GM21529 (cell line): ENCODE measurements around the gene A2M.

Experiments
- ATAC-seq: cut with Tn5 transposase; IDR thresholded peaks from one replicate; pipeline ENCODE4 v1.9.1; 2021; ENCODE audit not compliant: unreplicated experiment

A2M gene

DNA sequence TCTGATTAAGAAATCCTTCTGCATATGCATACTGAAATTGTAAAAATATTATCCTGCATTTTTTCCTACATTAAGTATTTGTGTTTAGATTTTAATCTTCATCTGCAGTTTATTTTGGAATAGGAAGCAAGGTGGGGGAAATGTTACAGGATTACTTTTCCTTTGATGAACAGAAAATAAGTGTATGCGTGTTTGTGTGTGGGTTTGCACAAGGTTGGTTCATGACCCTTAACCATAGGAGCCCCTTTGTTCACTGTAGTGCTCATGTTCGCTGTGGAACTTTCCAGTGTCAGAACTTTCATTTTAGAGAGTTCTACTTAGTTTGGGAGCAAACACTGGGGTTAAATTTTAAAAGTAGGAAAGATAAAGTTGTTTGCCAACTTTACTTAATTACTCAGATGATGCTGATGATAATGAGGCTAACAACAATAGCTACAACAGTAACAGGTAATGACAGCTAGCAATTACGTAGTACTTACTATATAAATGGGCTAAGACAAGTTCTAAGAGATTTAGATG, 6.4 kb upstream of the A2M start:
- no peak for ATAC-seq

GRCh38 chr12:9120487-9121184, 4.9 kb upstream of the A2M start:
- ATAC-seq: no peak

GRCh38 chr12:9118158-9118557, 2.4 kb upstream of the A2M start:
- peak; percentile 77 for ATAC-seq

DNA sequence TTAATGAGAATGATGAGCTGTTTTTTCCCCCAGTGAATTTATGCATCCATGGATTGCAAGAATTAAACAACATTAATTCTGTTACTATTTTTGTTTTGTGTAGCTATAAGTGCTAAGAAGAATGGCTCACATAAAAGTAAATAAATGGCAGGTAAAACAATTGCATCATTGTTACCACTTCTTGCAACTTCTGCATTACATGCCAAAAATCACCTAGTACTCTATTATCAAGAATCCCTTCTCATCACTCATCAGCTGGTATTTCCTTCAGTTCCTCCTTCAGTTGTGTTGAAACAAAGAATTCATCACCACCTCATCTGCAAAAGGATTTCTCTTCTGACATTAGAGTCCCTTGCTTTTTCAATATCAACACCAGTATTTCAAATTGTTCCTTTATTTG, 773 bp downstream of the A2M start:
- no peak for ATAC-seq

DNA sequence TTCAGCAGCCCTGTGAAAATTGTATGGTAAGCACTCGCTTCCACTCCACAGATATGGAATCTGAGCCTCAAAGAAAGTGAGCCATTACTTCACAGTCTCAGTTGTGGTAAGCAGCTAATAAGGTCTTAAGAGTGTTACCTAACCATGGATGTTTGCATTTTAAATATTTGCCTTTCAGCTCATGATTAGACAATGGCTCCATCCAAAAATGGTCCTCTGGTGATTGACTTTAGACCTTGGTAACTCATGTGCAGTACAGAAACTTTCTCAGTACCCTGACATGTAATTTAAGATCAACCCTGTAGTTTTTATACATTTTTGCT, 1.8 kb downstream of the A2M start:
- no peak for ATAC-seq

DNA sequence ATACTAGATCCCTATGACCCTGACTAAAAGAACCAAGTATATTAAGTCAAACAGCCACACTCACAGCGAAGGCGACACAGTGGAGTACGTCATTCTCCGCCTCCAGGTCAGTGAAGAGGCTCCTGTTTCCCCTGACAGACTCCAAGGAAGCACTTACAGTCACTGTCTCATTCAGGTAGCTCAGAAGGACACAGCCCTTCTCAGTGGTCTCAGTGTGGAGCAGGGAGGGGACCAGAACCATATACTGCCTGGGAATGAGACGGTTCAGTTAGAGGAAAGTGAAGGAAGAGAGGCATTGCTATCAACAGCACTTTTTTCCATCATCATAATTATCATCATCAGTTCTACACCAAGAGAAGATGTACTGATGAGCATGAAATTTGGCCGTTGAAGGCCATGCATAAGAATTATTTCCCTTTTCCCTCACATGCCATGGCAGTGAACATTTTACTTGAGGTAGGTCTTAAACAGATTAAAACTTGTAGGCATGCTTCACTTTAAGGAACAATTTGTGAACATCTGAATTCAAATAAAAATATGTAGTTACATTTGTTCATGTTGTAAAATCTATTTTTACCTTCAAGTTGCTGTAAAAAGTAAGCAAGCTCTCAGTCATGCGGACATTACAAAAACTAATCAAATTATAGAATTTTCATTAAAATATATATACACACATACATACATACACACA, 2.3 kb downstream of the A2M start:
- no peak for ATAC-seq

DNA sequence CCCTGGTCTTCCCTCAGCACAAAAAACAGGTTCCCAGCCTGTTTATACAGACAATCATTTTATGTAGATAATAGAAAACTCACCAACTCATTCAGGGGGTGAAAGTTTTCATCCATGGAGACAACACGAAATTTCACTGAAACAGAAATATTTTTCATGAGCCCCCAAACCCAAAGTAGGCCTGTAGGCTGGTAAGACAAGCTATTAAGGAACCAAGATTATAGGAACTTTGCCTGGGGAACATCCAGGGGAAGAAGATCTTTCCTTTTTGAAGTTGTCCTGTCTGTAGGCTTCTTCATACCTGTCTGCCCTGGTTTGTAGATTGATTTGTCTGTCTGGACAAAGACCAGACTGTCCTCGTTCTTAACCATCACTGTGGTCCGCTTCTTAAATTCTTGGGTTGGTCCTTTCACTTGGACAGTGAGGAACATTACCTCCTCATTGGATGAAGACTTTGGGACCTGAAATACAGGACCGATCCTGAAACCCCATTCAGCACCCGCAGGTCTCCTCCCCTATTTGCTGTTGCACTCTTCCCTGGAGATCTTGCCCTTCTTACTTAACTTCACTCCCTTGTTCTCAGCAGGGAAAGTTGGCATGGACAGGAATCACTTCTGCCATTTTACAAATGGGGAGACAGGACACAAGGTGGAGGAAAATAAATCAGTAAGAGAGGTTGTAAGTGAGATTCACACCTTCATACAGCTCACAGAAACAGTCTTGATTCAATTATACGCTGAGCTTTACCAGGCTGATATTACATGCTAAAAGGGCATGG, 3.5 kb downstream of the A2M start:
- ATAC-seq: no peak

- no peak for ATAC-seq
These were observed 4.2 kb downstream of the A2M start for GRCh38 chr12:9111525-9111924.

DNA sequence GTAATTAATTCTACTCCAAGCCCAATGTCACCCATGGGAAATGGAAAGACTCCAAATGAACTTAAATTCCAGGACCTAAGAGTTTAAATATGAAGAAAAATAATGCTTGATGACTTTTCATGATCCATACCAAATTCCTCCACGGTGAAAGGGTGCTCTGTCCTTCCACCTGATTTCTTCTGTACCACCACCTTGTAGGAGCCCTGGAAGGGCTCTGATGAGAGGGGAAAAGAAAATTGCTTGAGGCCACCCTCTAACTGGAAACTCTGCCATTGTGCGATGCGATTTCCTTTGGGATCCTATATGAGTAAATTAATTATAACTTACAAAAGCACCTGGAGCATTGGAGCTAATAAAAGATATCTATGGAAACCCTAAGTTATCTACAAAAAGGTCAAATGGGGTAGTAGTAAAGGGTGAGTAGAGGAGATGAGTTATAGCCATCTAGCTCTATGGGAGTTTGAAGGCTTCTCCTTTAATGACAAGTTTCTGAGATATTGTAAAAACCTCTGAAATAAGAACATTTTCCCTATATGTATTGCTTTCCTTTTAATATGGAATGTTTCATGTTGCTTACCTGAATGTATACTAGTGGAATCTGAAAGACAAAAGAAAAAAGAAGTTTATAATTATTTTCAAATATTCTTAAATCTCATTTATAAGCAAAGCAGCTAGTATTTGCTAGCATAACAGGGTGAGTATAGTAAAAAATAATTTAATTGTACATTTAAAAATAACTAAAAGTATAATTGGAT, 5.8 kb downstream of the A2M start:
- no peak for ATAC-seq

GRCh38 chr12:9109213-9109522, 6.6 kb downstream of the A2M start:
- no peak for ATAC-seq

DNA sequence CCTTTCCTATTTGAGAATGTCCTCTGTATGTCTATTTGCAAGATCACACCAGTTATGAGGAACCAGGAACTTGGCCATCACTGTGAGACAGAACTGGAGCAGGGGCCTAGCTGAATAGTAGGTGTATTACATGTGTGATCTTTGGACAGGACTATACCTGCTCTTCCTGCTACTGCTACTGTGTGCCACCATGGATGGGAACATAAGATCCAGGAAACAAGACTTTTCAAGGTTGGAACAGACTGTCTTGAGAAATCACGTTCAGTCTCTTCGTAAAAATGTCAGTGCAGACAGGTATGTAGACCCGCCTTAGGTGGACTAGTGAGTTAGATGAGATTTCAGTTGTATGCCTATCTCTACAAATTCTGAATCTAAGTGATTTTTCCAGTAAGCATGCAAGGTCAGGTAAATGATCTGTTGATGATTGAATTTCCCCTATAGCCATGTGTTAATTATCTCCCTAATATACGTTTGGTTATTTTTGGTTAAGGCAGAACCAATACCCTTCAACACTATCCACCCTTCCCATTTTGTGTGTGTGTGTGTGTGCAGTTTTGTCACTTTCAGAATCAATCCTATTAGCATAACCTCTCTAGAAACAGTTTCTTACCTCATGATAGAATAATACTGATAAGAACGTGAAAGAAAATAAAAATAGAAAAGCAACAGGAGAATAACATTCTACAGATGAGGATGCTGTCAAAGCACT, 7.1 kb downstream of the A2M start:
- no peak for ATAC-seq

- no peak for ATAC-seq
These were observed 8.2 kb downstream of the A2M start for GRCh38 chr12:9107542-9107873.

GRCh38 chr12:9106610-9107541, 8.8 kb downstream of the A2M start:
- ATAC-seq: no peak

GRCh38 chr12:9106067-9106466, 9.7 kb downstream of the A2M start:
- ATAC-seq: no peak

- ATAC-seq: no peak
These were observed 10.8 kb downstream of the A2M start for GRCh38 chr12:9104767-9105423.

GRCh38 chr12:9104087-9104486, 11.6 kb downstream of the A2M start:
- ATAC-seq: no peak

GRCh38 chr12:9103050-9103849, 12.5 kb downstream of the A2M start:
- ATAC-seq: no peak

GRCh38 chr12:9101018-9101687, 14.6 kb downstream of the A2M start:
- ATAC-seq: no peak
